Occipital lobe (tissue), 2 donors: Measurements from ENCODE around the gene RAB3B. TPM values are rescaled to one million over a fixed set of nuclear protein-coding genes. Genes with fewer than 3 reads are reported as not detected.
"Not testable (repeated sequence)": the region's sequence is repeated elsewhere in the genome, so short reads cannot be mapped to it uniquely, and the experiment has no call there.

Source experiments
- DNase-seq: peaks from one replicate; lab custom pipeline; 2025; lab: John Stamatoyannopoulos, UW
- total RNA-seq: library from RNA; depleted of rRNA; stranded (reverse); fragments of >200 nt; gene quantifications from one replicate; pipeline ENCODE4 v1.2.3, GENCODE V29; 2014

Gene RAB3B
- total RNA-seq, 1 donor from 2014 or later, result 8.4 TPM

DNA sequence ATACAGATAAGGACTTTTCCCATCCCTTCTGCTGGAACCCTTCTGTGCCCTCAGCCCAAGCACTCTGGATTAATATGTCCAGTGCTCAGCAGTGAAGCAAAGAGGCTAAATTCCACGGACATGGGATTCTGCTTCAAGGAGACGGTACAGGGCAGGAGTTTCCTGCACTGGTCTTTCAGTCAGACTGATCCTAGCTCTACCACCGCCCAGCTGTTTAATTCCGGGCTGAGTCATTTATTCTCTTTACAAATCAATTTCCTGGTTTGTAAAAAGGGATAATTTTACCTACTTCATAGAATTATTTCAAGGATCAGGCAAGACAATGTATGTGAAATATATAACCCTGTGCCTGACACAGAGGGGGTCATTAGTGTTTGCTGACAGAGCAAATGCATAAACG, 70.4 kb downstream of the RAB3B start:
- no peak for DNase-seq

DNA sequence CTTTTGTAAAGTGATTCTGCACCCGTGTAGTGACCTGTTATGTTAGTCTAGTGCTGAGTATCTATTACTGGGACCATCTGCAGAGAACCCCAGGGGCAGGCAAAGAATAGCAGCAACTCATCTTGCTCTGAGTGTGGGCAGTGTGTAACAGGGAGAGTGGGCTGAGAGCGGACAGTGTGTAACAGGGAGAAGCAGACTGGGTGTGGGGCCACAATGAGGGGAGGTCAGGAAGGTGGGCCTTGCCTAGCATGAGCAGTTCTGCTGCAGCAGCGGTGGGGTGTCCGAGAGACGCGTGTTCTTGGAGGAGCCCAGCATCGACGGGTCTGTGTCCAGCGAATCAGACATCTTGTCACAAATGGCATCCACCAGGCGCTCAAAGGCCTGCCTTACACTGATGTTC, 70.8 kb downstream of the RAB3B start:
- no peak for DNase-seq

GRCh38 chr1:51916587-51917405, 73.7 kb downstream of the RAB3B start:
- no peak for DNase-seq

- no peak for DNase-seq
Measured at GRCh38 chr1:51915951-51916350, 74.5 kb downstream of the RAB3B start.

- no peak for DNase-seq
Measured at GRCh38 chr1:51912881-51913280, 77.6 kb downstream of the RAB3B start.

DNA sequence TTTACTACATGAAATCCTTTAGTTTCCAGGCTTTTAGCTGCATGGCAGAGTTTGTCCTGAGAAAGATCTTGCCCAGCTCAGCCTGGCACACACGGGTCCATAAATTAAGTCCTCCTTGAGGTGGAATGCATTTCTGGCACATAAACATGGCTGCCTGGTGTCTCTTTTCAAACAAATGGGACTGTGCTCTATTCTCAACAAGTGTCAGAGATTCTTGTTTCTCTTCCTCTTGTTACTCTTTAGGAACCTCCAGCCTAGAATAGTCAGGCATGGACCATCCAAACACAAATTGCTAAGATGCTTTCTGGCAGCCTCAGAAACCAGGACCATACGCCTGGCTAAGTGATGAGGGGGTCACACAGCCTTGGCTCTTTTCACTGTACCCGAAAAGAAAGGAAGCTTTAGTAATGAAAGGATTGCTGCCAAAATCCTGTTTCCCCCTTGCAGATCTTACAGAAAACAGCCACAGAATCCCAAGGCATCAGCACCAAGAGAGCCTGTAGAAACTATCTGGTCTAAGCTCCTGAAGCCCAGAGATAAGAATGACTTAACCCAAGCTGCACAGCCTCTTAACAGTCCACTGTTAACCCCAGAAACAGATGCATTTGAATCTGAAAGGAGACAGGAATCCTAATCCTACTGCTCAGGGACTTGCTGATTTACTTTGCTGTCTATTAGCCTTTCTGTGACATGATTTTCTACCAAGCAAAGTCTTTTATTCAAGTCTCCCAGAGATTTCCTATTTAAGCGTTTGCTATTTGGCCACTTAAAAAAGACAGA, 80.1 kb downstream of the RAB3B start:
- no peak for DNase-seq

GRCh38 chr1:51908499-51908898, 82.0 kb downstream of the RAB3B start:
- no peak for DNase-seq

GRCh38 chr1:51907079-51907702, 83.3 kb downstream of the RAB3B start:
- no peak for DNase-seq

DNA sequence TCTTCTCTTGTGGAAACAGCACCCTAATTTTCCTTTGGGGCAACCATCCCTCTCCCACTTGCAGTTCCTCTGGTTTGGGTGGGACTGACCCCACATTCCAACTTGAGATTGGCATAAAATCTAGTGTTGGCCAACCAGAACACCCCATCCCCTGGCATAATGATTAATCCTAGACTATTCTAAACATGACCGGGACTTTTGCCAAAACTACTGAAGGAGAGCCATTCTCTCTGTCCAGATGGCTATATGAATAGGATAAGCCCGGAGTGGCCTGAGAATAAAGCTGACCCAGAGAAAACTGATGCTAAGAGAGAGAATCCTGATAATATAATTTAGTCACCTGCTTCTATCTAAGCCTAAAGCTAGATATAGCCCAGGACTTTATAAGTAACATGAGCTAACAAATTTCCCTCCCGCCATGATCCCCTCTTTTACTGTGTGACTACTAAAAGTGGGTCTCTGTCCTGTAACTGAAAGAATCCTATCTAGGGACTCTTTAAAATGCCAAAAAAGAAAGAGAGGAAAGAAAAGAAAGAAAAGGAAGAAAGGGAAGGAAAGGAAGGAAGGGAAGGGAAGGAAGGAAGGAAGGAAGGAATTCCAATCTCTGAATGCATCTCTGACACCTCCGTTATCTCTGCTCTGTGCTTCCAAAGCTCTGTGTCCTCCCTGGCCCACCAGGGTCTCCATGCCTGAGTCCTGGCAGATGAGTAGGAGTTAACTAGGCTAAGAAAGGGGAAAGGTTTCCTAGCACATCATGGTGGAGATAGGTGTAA, 84.0 kb downstream of the RAB3B start:
- no peak for DNase-seq

DNA sequence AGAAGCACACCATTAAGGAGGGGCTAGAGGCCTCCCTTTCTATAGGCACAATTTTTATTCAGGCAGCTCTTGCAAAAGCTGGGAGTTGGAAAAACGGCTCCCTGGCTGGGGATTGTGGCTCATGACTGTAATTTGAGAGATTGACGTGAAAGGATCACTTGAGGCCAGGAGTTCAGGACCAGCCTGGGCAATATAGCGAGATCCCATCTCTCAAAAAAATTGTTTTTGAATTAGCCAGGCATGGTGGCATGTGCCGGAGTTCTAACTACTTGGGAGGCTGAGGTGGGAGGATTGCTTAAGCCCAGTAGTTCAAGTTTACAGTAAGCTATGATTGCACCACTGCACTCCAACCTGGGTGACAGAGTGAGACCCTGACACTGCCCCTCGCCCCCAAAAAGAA, 88.0 kb downstream of the RAB3B start:
- DNase-seq, result no peak

DNA sequence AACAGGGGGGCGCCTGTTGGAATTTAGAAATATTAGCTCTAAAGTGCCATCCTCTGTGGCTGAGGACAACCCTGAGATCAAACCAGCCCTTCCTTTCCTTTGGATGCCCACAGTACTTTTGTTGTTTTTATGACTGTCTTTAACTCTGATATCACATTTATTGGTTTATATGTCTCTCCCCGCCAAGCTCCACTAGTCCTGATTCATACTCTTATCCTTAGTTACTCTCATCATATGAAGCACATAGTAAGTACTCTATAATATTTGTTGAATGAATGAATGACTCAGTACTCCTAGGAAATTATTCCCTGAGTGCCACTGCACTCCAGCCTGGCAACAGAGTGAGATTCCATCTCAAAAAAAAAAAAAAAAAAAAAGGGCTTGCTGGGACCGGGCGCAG, 89.3 kb downstream of the RAB3B start:
- no peak for DNase-seq

DNA sequence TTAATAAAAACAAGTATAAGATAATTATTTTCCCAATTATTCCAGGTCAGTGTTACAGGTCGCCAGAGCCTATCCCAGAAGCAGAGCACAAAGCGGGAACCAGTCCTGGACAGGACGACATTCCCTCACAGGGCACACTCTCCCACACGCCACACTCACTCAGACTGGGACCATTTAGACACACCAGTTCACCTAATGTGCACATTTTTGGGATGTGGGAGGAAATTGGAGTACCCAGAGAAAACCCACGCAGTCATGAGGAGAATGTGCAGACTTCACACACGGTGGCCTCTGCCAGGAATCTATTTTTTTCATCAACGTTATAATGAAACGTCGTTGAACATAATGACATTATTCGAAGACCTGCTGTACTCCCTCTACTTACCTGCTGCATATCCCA, 91.5 kb downstream of the RAB3B start:
- no peak for DNase-seq

- DNase-seq, result no peak
Measured at GRCh38 chr1:51898090-51898734, 92.3 kb downstream of the RAB3B start.

GRCh38 chr1:51897699-51898031, 92.8 kb downstream of the RAB3B start:
- DNase-seq, result no peak

DNA sequence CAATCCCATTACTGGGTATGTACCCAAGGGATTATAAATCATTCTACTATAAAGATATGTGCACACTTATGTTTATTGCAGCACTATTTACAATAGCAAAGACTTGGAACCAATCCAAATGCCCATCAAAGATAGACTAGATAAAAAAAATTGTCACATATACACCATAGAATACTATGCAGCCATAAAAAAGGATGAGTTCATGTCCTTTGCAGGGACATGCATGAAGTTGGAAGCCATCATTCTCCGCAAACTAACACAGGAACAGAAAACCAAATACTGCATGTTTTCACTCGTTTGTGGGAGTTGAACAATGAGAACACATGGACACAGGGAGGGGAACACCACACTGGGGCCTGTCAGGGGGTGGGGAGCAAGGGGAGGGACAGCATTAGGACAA, 95.8 kb downstream of the RAB3B start:
- DNase-seq, result not testable (repeated sequence)

GRCh38 chr1:51878616-51879336, 111.7 kb downstream of the RAB3B start, which contains the start of gene NRDC:
Gene NRDC, minus strand, starts transcription at chr1:51878727. Its CDS starts 112 bp downstream, at chr1:51878615.
- peak; percentile 99 for DNase-seq

GRCh38 chr1:51878308-51878615, 112.2 kb downstream of the RAB3B start:
- no peak for DNase-seq

DNA sequence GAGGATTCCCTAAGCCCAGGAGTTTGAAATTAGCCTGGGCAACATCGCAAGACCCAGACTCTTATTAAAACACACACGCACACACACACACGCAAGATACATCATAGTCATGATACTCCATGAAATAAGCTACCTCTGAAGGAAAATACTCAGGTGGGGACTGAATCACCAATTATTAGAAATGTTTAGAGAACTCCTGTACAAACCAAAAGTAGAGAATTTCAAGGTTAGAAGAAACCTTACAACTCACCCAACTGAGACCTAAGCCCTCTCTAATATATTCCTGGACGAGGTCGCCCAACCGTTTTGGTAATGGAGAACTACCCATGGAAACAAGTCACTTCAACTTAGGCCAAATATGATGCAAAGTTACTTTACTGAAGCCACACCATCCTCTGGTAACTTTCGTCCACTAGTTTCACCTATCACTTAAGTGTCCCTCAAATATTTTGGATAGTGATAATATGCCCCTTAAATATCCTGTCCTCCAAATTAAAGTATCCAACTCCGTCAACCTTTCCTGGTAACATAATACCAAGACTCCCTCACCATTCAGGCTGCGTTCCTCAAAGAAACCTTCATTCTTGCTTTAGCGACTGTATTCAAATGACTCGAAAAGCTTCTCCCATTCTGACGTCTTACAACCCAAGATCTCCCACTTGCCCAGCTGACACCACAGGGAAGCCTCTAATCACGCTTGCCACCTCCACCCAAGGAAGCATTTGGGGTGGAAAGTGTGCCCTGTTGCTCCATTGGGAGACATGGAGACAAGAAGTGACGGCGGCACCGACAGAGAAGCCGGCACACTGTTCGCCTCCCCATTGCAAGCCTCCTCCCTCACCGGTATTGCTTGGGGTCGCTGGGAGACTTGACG, 112.8 kb downstream of the RAB3B start:
- DNase-seq, result peak; percentile 5

DNA sequence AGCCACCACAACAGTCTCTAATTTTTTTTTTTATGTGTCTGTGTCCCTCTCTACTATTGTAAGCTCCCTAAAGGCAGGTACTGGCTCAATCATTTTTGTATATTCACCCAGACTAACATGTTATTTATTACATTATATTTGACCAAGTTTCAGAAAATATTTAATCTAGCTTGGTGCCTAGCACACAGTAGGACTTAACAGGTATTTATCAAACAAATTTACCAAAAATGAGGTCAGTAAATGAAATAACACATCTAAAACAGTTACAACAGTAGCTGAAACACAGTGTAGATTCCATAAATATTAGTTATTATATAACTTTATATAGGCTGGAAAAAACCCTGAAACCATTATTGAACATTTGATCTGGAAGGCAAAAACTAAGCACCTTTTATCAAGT, 114.7 kb downstream of the RAB3B start:
- no peak for DNase-seq
